ENCODE measurements around the gene S100B. TPM values are rescaled to one million over a fixed set of nuclear protein-coding genes. Genes with fewer than 3 reads are reported as not detected.

The S100B gene
- total and polyA plus RNA-seq, 2 experiments from 2014 or later = not detected

DNA sequence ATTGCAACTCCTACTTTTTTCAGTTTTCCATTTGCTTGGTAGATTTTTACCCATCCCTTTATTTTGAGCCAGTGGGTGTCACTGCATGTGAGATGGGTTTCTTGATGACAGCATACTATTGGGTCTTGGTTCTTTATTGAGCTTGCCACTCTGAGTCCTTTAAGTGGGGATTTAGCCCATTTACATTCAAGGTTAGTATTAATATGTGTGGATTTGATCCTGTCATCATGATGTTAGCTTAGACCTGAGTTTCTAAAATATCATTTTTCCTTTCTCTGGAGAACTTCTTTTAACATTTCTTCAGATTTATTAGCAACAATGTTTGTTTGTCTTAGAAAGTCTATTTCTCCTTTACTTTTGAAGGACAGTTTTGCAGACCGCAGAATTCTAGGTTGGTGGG lies 11.8 kb upstream of the S100B start:
- H3K4me3 ChIP-seq = no peak overlapping the region
- H4K20me1 ChIP-seq (ENCODE audit: insufficient read depth, poor library complexity, severe bottlenecking) = no peaks in the 10 kb centered on the region
- 97% methylated on average over 1 of the region's 1 CpG for WGBS (ENCODE audit: low lambda C conversion rate, missing lambda C conversion rate)

GRCh38 chr21:46616050-46616449 lies 11.2 kb upstream of the S100B start:
- Histone ChIP-seq H4K20me1 (ENCODE audit: insufficient read depth, poor library complexity, severe bottlenecking) (no peaks in the 10 kb centered on the region), H3K27ac (no peak overlapping the region), H3K4me2 (no peak overlapping the region), H2AFZ (no peak overlapping the region), H3K4me3 (no peak overlapping the region), H3K9me3 (ENCODE audit: low read depth) (no peaks in the 10 kb centered on the region), H3K36me3 (replicated peaks; ENCODE audit: insufficient read depth, low read depth) (no peaks in the 10 kb centered on the region), H3K4me1 (ENCODE audit: insufficient read depth) (no peaks in the 10 kb centered on the region), H3K79me2 (no peaks in the 10 kb centered on the region), H3K9me2 (replicated peaks; ENCODE audit: insufficient read depth) (no peaks in the 10 kb centered on the region), H3K27me3 (no peaks in the 10 kb centered on the region)
- 100% methylated on average over 2 of the region's 2 CpGs for WGBS (ENCODE audit: low lambda C conversion rate, missing lambda C conversion rate)
- no peak for DNase-seq (ENCODE audit: low spot score)
- TF ChIP-seq EZH2phosphoT487 (IDR thresholded peaks at IDR 0.05; ENCODE audit: low read depth, severe bottlenecking, unreplicated experiment) (no peak), EZH2 (IDR thresholded peaks at IDR 0.05; ENCODE audit: borderline replicate concordance) (no peak)

More for the DNA sequence above, 11.8 kb upstream of the S100B start:
- H3K9me2 ChIP-seq (replicated peaks; ENCODE audit: insufficient read depth) = no peaks in the 10 kb centered on the region
- H3K79me2 ChIP-seq = no peaks in the 10 kb centered on the region
- H2AFZ ChIP-seq = no peak overlapping the region
- TF ChIP-seq EZH2phosphoT487 (IDR thresholded peaks at IDR 0.05; ENCODE audit: low read depth, severe bottlenecking, unreplicated experiment) = no peak
- no peak for TF ChIP-seq EZH2 (IDR thresholded peaks at IDR 0.05; ENCODE audit: borderline replicate concordance)
- no peak for TF ChIP-seq CTCF (IDR thresholded peaks at IDR 0.05; ENCODE audit: poor library complexity)
- no peaks in the 10 kb centered on the region for H3K27me3 ChIP-seq
- H3K27ac ChIP-seq = no peak overlapping the region
- no peaks in the 10 kb centered on the region for H3K4me1 ChIP-seq (ENCODE audit: insufficient read depth)
- H3K4me2 ChIP-seq = no peak overlapping the region
- DNase-seq (ENCODE audit: low spot score) = no peak
- no peaks in the 10 kb centered on the region for H3K9me3 ChIP-seq (ENCODE audit: low read depth)
- H3K36me3 ChIP-seq (replicated peaks; ENCODE audit: insufficient read depth, low read depth) = no peaks in the 10 kb centered on the region

DNA sequence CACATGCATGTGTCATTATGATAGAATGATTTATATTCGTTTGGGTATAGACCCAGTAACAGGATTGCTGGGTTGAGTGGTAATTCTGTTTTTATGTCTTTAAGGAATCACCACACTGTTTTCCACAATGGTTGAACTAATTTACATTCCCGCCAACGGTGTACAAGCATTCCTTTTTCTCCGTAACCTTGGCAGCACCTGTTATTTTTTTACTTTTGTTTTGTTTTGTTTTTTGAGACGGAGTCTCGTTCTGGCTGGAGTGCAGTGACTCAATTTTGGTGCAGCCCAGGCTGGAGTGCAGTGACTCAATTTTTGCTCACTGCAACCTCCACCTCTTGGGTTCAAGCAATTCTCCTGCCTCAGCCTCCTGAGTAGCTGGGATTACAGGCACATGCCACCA lies 8.5 kb upstream of the S100B start:
- Histone ChIP-seq H3K9me3 (ENCODE audit: low read depth) (no peaks in the 10 kb centered on the region), H3K9me2 (replicated peaks; ENCODE audit: insufficient read depth) (no peaks in the 10 kb centered on the region), H3K79me2 (no peaks in the 10 kb centered on the region), H2AFZ (no peak overlapping the region), H3K27ac (no peak overlapping the region), H4K20me1 (ENCODE audit: insufficient read depth, poor library complexity, severe bottlenecking) (no peaks in the 10 kb centered on the region), H3K4me3 (no peak overlapping the region), H3K4me1 (ENCODE audit: insufficient read depth) (no peaks in the 10 kb centered on the region), H3K4me2 (no peak overlapping the region), H3K27me3 (no peaks in the 10 kb centered on the region), H3K36me3 (replicated peaks; ENCODE audit: insufficient read depth, low read depth) (no peaks in the 10 kb centered on the region)
- no peak for DNase-seq (ENCODE audit: low spot score)
- no peak for TF ChIP-seq EZH2phosphoT487 (IDR thresholded peaks at IDR 0.05; ENCODE audit: low read depth, severe bottlenecking, unreplicated experiment)
- TF ChIP-seq EZH2 (IDR thresholded peaks at IDR 0.05; ENCODE audit: borderline replicate concordance) = no peak
- no peak for TF ChIP-seq CTCF (IDR thresholded peaks at IDR 0.05; ENCODE audit: poor library complexity)
- WGBS (ENCODE audit: low lambda C conversion rate, missing lambda C conversion rate) = 96% methylated on average over 6 of the region's 6 CpGs

- H3K36me3 ChIP-seq (replicated peaks; ENCODE audit: insufficient read depth, low read depth) = no peaks in the 10 kb centered on the region
- H3K79me2 ChIP-seq = no peaks in the 10 kb centered on the region
- H3K9me3 ChIP-seq (ENCODE audit: low read depth) = no peaks in the 10 kb centered on the region
- H3K27me3 ChIP-seq = no peaks in the 10 kb centered on the region
- DNase-seq (ENCODE audit: low spot score) = no peak
- no peak overlapping the region for H2AFZ ChIP-seq
- 92% methylated on average over 6 of the region's 6 CpGs for WGBS (ENCODE audit: low lambda C conversion rate, missing lambda C conversion rate)
- H3K4me2 ChIP-seq = no peak overlapping the region
- H3K9me2 ChIP-seq (replicated peaks; ENCODE audit: insufficient read depth) = no peaks in the 10 kb centered on the region
- no peaks in the 10 kb centered on the region for H3K4me1 ChIP-seq (ENCODE audit: insufficient read depth)
- no peak overlapping the region for H3K27ac ChIP-seq
- H3K4me3 ChIP-seq = no peak overlapping the region
- TF ChIP-seq EZH2phosphoT487 (IDR thresholded peaks at IDR 0.05; ENCODE audit: low read depth, severe bottlenecking, unreplicated experiment) = no peak
- TF ChIP-seq CTCF (IDR thresholded peaks at IDR 0.05; ENCODE audit: poor library complexity) = no peak
- TF ChIP-seq EZH2 (IDR thresholded peaks at IDR 0.05; ENCODE audit: borderline replicate concordance) = no peak
- H4K20me1 ChIP-seq (ENCODE audit: insufficient read depth, poor library complexity, severe bottlenecking) = no peaks in the 10 kb centered on the region
Measured at GRCh38 chr21:46610018-46610701, 5.3 kb upstream of the S100B start.

All from hepatocyte (in vitro differentiated cells).